ENCODE measurements around the gene TBC1D24.

- no peak for TF ChIP-seq CTCF (IDR thresholded peaks at IDR 0.05)
- TF ChIP-seq, protein P1, sequence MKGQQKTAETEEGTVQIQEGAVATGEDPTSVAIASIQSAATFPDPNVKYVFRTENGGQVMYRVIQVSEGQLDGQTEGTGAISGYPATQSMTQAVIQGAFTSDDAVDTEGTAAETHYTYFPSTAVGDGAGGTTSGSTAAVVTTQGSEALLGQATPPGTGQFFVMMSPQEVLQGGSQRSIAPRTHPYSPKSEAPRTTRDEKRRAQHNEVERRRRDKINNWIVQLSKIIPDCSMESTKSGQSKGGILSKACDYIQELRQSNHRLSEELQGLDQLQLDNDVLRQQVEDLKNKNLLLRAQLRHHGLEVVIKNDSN (IDR thresholded peaks at IDR 0.05; ENCODE audit: borderline replicate concordance, low read depth) = no peak
- TF ChIP-seq, protein P2, sequence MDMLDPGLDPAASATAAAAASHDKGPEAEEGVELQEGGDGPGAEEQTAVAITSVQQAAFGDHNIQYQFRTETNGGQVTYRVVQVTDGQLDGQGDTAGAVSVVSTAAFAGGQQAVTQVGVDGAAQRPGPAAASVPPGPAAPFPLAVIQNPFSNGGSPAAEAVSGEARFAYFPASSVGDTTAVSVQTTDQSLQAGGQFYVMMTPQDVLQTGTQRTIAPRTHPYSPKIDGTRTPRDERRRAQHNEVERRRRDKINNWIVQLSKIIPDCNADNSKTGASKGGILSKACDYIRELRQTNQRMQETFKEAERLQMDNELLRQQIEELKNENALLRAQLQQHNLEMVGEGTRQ (IDR thresholded peaks at IDR 0.05; ENCODE audit: borderline replicate concordance, low read depth, low read length) = no peak
- no peak for TF ChIP-seq RFX5 (IDR thresholded peaks at IDR 0.05; ENCODE audit: low read length)
- TF ChIP-seq MXI1 (IDR thresholded peaks at IDR 0.05; ENCODE audit: low read depth, low read length) = no peak
- TF ChIP-seq YY1 (IDR thresholded peaks at IDR 0.05; ENCODE audit: low read depth) = no peak
- TF ChIP-seq, protein P3, sequence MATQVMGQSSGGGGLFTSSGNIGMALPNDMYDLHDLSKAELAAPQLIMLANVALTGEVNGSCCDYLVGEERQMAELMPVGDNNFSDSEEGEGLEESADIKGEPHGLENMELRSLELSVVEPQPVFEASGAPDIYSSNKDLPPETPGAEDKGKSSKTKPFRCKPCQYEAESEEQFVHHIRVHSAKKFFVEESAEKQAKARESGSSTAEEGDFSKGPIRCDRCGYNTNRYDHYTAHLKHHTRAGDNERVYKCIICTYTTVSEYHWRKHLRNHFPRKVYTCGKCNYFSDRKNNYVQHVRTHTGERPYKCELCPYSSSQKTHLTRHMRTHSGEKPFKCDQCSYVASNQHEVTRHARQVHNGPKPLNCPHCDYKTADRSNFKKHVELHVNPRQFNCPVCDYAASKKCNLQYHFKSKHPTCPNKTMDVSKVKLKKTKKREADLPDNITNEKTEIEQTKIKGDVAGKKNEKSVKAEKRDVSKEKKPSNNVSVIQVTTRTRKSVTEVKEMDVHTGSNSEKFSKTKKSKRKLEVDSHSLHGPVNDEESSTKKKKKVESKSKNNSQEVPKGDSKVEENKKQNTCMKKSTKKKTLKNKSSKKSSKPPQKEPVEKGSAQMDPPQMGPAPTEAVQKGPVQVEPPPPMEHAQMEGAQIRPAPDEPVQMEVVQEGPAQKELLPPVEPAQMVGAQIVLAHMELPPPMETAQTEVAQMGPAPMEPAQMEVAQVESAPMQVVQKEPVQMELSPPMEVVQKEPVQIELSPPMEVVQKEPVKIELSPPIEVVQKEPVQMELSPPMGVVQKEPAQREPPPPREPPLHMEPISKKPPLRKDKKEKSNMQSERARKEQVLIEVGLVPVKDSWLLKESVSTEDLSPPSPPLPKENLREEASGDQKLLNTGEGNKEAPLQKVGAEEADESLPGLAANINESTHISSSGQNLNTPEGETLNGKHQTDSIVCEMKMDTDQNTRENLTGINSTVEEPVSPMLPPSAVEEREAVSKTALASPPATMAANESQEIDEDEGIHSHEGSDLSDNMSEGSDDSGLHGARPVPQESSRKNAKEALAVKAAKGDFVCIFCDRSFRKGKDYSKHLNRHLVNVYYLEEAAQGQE (IDR thresholded peaks at IDR 0.05; ENCODE audit: low read depth, low read length) = no peak
- TF ChIP-seq TEAD4 (IDR thresholded peaks at IDR 0.05; ENCODE audit: borderline replicate concordance, insufficient read depth) = no peak
- TF ChIP-seq TCF12 (IDR thresholded peaks at IDR 0.05) = no peak
- no peak for TF ChIP-seq MEF2A (IDR thresholded peaks at IDR 0.05; ENCODE audit: borderline replicate concordance, low read depth)
- no peak for TF ChIP-seq NRF1 (IDR thresholded peaks at IDR 0.05; ENCODE audit: low read depth, low read length)
- no peak for TF ChIP-seq RAD21 (IDR thresholded peaks at IDR 0.05; ENCODE audit: low read length)
Observed at GRCh38 chr16:2452650-2453049, 22.3 kb upstream of the TBC1D24 start.
